ENCODE results near the gene DMD.

The DMD gene

DNA sequence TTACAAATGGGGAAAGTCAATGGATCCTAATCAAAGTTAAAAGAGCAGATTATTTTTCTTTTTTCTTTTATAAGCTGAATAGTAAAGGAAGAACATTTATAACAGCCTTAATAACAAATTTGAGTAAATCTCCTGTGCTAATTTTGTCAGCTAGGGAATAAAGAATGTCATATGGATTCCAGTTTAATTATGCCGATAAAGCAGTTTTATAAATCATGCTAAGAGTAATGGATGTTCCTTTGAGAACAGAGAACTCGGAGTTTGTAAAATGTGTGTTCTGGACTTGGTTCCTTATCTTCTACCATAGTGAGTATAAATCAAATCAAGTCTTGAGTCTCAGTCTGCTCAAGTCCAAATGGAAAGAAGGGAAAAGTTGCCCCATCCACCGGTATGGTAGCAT lies 1959.2 kb downstream of the DMD start:
- no peak for DNase-seq

DNA sequence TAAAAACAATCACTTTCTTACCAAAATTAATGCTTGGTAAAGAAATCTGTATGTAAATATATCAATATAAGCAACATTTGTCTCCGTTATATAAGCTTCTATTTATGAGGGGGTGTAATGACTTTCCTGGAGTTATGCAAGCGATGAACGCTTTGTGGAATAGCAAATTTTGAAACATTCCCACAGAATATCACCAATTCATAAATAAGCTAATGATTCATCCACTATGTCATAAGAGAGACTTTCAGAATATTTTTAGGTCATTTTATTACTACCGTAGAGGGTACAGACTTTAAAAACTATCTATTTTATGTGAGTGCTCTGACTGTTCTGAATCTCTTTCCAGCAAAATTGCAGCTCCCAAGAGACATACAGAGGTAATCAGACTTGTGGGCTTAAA lies 1960.0 kb downstream of the DMD start:
- DNase-seq = no peak

DNA sequence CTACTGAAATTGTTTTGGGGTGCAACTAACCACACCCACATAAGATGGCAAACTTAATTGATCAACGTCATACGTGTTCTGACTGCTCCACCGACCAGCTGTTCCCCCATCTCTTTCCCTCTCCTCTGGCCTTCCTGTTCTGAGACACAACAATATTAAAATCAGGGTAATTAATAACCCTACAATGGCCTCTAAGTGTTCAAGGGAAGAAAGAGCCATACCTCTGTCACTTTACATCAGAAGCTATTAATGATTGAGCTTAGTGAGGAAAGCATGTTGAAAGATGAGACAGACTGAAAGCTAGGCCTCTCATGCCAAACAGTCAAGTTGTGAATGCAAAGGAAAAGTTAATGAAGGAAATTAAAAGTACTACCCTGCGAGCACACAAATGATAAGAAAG lies 1965.6 kb downstream of the DMD start:
- DNase-seq = no peak

DNA sequence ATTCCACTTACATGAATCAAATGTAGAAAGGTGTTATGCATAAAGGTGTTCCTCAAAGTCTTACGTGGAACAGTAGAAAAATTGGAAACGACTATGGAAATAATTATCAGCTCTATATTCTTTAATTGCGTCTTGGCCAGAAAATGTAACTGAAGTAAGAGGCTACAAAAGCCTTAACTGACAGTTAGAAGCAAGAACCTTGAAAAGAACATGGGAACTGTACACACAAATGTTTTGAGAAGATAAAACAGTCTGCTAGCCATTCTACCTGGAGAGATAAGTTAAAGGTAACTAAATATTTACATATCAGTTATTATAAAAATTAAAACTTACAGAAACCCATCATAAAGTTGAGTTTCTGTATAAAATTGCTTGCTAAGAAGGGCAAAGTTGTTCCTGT lies 1967.5 kb downstream of the DMD start:
- DNase-seq = no peak

DNA sequence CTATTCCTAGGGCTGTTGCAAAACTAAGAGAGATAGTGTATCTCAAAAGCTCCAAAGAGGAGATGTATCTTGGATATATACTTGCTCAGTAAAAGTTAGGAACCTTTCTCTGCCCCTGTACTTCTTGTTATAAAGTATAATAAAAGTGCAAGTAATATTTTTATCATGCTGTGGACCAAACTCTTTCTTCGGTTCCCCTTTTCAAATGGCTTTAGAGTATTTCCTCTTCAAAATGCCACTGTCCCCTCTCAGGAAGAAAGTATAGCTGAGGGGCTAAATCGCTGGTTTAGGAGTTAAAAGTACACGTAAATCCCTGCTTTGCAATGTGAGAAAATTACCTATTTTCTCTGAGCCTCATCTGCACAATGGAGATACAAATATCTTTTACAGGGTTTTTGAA lies 1970.4 kb downstream of the DMD start:
- no peak for DNase-seq

DNA sequence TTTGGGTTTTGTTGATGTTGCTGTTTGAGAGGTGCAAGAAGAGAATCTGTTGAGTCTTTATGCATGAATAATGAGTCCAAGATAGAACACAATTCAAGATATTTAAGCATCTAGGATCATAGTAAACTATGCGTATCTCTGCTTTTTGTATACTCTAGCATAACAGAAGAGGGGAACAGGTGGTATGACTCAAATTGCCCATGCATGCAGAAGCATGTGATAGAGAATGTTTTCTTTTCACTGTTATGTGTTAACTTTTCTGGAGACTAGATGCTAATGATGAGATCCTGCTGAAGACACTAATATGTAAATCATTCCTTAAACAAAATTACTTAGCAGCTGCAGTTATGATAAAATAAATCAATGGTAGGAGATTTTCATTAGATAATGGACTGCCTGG lies 1974.2 kb downstream of the DMD start:
- no peak for DNase-seq

DNA sequence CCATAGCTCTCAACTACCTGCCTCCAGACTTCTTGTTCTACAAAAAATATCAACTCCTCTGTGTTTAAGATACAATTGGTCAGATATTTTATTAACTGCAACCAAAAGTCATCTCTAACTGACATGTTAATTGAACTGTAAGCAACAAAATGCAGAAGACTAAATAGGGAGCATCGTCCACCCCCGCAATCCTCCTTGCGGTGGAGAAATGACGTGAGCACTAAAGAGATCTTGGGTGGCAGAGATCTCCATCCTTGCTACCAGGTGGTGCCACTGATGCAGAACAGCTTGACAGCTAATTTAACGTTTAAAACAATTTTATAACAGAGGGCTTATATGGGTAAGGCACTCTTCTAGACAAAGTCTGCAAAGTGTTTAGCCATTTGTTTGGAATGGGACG lies 1975.1 kb downstream of the DMD start:
- no peak for DNase-seq

DNA sequence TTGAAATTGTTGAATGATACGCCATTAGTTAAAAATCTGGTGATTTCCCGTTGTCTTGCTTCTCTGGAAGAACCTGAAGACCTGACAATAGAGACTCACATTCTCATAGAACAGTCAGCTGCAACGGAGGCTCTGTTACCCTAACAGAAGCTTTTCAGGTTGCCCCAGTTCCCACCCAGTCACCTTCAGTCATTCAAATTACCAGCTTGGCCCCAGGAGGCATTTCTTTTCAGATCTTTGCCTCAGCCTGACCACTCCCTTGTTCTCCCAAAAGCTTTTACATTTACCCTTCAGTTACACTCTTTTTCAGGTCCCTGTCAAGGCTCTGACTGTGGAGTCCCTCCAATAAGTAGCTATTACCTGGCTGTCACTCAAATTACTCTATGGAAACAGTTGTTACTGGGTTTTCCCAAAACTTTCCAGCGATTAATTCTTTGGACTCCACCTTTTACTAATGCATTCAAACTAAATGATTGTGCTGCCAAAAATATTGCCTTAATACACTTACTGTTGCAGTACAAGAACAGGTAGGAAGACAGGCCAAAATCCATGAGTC lies 1977.3 kb downstream of the DMD start:
- DNase-seq = no peak

DNA sequence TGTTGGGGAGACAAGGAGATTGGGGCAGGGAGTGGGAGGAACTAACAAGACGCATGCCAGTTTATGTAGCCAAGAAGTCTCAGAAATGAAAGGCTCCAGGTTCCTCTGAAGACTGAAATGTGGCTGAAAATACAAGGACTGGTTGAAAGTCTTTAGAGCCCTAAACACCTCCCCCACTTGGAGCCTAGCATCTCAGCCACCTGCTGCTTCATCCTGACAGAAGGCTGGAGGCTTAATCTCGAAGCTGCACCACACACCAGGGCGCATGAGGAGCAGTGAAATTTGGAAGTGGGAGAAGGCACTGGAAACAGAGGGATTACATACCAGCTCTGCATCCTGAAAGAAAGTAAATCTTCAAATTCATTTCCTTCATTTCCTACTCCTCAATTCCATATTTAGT lies 1978.8 kb downstream of the DMD start:
- DNase-seq = no peak

DNA sequence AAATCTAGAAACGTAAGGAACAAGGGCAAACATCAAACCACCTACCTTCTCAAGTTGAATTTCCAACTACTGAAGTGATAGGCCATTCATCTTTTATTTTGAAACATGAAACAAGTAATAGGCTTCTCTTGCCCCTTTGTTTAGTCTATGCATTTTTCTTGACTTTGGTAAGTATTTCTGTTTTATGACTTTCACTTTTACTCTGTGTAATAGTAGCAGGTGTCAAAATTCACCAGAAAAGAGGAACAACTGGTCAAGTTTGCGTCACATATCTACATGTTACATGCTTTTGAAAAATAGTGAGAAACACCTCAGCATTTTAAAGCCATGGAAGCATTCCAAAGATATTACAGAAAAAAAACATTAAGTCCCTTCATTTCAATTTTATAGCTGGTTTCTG lies 1982.4 kb downstream of the DMD start:
- DNase-seq = no peak

DNA sequence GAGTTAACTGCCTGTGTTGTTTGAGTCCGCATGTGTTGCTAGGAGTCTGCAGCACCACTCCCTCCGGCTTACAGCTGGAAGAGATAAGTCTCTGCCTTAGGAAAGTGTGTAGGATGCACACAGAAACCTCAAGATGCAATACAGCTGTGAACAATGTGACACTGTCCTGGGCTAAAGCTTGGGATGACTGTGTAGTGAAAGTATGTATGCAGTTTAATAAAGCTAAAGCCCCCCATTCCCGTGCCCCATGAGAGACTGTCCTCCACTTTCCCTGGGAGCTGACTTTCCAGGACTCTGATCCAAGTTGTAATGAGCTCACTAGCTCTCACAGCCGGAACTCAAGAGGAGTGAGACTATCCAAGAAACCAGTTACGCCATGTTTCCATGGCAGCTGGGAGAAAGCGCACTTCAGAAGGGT lies 1982.9 kb downstream of the DMD start:
- no peak for DNase-seq

DNA sequence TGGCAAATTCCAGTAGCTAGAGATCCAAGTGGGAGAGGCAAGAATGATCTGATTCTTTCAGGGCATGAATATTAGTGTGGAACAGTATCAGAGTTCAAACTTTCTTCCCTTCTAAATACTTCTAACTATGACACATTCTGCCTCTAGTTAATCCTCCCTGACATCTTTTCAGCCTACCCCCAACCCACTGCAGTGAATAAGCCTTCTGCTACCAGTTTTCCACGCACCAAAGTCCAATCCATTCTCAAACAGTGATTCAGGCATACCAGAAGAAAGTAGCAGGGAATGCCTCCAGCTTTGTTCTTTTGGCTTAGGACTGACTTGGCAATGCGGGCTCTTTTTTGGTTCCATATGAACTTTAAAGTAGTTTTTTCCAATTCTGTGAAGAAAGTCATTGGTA lies 1984.1 kb downstream of the DMD start:
- DNase-seq = no peak

DNA sequence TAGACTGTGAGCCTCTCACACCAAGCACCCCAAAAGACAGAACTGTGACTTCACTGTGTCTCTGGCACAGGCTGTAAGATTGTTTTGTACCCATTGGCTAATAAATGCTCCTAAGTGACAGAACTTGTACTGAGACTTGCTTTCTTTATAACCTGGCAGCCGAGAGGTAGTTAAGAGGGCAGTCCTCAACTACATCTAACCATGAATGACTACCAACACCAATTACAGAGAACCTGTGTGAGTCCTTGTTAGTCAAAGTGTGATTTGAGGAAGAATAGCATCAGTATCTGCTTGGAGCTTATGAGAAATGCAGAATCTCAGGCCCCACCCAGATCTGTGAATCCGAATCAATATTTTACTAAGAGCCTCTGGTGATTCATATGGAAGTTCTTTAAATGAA lies 1985.5 kb downstream of the DMD start:
- DNase-seq = no peak

DNA sequence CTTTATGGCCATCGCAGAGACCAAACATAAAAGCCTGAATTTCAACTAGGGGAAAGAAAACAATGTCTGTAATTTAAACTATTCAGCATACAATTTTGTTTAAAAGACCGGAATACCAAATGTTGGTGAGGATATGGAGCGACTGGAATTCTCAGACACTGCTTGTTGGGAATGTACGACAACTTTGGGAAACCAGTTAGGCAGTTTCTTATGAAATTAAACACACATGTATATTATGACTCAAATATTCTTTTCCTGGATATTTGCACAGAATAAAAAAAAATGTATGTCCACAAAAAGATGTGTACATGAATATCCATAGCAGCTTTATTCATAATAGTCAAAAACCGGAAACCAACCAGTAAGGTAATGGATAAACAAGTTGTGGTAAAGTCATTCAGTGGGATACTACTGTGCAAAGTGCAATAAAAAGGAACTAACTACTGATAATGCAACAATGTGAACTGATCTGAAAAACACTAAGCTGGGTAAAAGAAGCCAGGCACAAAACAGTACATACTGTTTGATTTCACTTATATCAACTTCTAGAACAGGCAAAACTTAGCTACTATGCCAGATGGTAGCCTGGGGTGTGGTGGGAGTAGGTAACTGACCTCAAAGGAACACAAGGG lies 1986.9 kb downstream of the DMD start:
- no peak for DNase-seq

DNA sequence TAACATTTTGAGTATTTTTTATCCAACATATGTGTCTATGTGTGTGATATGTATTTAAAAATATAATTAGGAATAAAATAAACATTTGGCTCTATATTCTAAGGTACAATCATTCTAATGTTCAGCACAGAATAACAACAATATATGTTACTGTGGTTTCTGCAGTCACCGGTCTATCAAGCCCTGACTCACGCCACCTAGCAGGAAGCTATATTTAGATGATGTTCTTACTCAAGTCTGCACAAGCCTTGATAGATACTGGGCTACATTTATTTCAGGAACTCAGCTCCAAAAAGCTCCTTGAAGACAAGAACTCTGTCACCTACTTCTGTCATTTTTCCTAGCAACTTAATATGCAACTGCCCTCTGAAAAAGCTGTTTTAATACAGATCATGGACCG lies 1987.5 kb downstream of the DMD start:
- no peak for DNase-seq

DNA sequence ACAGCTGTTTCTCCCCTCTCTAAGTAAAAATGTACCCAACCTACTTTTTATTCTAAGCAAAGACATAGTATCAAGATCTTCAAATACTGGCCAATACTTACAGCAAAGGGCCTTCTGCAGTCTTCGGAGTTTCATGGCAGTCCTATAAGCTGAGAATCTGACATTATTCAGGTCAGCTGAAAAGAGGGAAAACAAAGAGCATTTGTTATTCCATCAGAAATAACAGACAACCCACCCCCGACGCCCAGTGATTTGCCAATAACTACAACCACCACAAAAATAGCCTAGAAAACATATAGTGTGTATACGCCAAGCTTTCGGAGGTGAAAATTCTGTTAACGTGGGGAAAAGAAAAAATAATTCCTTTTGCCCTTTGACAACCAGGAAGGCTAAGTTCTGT lies 1988.4 kb downstream of the DMD start:
- DNase-seq = no peak

DNA sequence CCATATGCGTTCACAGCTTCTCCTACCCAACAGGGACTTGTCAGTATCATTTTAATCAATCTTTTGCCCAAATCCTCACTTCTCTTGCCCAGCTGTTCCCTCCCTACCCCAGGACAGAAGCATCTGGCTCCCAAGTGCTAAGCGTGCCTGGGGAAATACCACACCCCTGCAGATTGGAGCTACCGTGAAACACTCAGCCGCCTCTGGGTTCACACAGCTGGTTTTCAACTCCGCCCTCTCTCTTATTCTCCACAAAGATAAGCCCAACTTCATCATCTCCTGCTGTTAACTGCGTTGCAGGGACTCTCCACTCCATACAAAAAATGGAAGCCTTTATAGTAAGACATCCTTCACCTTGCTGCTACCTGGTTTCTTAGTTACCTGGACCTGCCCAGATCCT lies 1992.2 kb downstream of the DMD start:
- DNase-seq = no peak

DNA sequence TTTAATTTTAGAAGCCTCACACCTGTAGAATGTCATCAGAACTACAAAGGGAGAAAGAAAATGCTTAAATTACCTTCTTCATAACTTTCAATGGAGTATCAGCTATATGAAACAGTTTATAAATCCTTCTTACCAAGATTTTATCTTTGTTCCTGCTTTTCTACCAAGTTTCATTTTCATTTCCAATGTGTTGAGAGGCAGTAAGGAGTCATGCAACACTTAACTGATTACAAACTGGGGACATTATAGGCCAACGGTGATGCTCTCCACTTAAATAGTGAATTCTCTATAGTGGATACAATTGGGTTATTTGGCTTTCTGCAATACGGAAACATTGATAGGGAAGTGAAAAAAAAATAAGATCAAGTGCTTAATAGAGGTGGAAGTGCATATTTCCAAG lies 1994.3 kb downstream of the DMD start:
- DNase-seq = no peak

DNA sequence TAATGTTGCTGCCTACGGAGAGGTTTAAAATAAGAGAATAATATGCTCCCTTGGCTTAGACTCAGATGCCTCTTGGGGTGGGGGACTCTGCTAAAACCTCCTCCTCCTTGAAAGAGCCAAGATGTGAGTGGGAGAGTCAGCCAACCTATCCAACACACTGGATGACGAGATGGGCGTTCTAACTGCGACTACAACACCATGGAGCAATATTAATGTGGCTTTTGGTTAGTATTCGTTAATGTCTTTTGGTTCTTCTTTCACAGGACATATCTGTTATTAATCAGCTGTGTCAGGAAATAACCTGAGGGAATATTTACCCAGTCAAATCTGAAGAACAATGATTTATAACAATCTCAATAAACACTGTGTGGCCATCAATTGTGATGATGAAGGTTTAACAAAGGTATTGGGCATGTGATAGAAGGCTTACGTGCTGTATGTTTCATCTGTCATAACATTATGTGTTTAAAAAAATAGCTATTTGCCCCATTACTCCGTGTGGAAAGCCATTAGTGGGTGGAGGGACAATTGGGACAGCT lies 1996.0 kb downstream of the DMD start:
- no peak for DNase-seq

DNA sequence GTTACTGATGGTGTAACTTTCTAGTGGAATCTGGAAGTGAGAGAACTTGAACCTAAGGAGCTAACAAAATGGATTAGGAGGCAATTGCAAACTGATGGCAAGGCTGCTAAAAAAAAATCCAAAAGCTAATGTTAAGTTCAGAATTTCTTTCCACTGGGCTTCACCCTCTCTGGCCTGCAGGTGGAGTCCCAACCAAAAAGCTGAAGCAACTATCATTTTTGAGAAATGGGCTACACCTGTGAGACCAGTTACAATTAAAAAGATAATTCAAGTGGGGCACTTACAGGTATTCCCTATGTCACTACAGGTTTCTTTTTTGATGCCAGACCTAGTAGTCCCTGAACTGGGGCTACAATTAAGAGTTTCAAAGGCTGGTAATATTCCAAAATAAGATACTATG lies 1997.4 kb downstream of the DMD start:
- no peak for DNase-seq

DNA sequence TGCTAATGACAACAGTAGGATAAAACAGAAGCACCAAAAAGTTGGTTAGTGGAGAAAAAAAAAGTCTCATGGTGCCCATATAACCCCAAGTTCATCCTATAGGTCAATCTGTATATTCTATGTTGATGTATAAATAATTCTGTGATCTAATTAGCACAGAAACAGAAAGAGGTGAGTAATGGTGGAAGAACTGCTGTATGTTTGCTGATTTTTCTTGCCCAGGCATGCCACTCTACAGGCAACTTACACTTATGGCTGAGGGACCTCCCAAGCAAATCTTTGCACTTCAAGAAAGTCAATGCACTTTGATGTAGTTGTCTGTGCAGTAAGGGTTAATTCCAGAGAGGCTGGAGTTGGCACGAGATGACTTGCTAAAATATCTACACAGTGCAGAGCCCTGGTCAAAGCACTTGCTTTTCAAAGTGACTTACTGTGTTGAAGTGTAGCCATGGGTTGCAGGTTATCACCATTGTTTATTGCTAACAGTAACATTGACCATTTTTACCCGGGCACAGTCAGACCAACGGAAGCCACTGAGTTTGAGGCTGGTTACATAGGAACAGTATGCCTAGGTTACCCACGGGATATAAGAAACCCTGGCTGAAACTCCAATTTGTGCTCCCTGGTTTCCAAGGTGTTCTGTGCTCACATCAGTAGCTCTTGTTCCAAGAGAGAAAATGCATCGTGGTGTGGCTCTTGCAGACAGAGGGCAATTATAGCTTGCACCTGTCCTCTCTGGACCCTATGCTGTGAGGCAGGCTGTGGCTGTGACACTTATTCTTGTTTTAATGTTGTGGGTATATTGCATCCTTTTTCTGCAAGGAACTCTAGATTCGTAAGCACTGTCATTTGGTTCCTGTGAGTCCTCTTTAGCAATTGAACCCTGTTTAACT lies 1998.2 kb downstream of the DMD start:
- DNase-seq = no peak

DNA sequence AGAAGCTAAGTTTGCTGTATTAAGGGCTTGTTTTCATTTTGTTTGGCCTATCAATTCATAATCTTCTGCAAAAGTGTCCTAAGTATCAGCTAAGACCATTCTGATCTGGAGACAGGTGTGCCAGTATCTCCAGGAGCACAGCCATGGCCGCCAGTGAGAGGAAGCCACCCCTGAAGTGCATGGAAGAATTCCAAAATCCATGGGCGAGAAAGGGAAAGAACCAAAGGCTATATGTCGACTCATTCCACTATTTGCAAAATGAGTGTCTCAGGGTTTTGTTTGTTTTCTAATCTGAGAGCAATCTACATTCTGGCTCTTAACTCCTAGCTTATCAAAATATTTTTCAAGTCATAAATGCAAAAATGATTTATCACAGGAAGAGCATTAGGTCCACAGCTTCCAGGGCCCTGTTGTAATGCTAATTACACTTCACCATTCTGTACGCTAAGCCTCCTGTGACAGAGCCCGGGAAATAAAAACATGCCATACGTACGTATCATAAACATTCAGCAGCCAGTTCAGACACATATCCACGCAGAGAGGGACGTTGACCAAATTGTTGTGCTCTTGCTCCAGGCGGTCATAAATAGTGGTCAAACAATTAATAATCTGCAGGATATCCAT lies 2002.2 kb downstream of the DMD start:
- DNase-seq = no peak

DNA sequence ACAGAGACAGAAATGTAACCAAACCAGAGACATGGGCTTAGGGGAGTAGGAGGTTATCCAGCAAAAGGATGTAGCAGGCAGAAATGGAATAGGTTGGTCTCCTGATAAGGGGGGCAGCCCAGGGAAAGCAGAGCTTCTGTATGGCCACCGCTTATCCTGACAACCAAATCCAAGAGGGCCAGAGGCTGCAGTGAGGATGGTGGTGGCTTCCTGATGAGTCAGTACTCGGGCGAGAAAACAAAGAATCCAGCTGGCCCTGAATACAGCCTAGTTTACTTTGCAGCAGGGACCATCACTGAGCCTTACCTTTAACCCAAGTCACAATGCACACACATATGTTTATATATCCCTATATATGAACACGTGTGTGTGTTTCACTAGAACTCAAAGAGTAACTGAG lies 2009.8 kb downstream of the DMD start:
- no peak for DNase-seq

DNA sequence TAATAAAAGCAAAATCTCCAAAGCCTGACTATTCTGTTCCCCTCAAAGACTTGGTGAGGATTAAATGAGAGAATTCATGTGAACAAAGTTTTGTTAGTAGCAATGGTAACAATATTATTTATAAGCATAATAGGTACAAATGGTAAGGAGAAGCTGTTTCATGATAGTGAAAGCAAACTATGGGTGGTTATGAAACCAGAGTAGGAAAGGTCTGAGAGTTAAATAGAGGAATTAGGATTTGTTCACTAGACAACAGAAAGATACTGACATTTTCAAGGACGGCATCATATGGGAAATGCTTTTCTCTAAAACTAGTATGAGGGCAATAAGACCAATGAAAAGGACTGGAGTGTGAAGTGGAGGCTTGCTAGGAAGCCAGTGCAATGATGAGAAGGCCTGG lies 2010.9 kb downstream of the DMD start:
- no peak for DNase-seq

All from GF-D8 (cell line).